H9 (cell line): Measurements from ENCODE around the gene GNAI1. TPM values are rescaled to one million over a fixed set of nuclear protein-coding genes. Genes with fewer than 3 reads are reported as not detected.

Experiments
- DNase-seq: peaks from one replicate; pipeline ENCODE4 v3.0.0-alpha.2; 2017
- H2AFZ ChIP-seq: one replicate; pipeline ENCODE4 v1.6.1; 2013; ENCODE audit warnings: mild to moderate bottlenecking, low read length, control low read depth, moderate library complexity
- H2AK5ac ChIP-seq: 2 replicates; pipeline ENCODE4 v1.6.1; 2013; ENCODE audit warnings: low read length, control low read depth, mixed read lengths; ENCODE audit not compliant: insufficient read length
- H2BK120ac ChIP-seq: one replicate; pipeline ENCODE4 v1.6.1; 2013; ENCODE audit warnings: low read depth, mild to moderate bottlenecking, low read length, control low read depth, inconsistent platforms; ENCODE audit not compliant: poor library complexity, severe bottlenecking
- H2BK12ac ChIP-seq: 2 replicates; pipeline ENCODE4 v1.6.1; 2013; ENCODE audit warnings: low read length, control low read depth, mixed read lengths, low read depth; ENCODE audit not compliant: insufficient read length
- H2BK15ac ChIP-seq: 2 replicates; pipeline ENCODE4 v1.6.1; 2013; ENCODE audit warnings: low read depth, low read length, control low read depth
- H2BK20ac ChIP-seq: one replicate; pipeline ENCODE4 v1.6.1; 2013; ENCODE audit warnings: low read depth, mild to moderate bottlenecking, low read length, control low read depth, inconsistent platforms; ENCODE audit not compliant: poor library complexity, severe bottlenecking
- H2BK5ac ChIP-seq: 2 replicates; pipeline ENCODE4 v1.6.1; 2013; ENCODE audit warnings: low read length, control low read depth, mixed read lengths; ENCODE audit not compliant: insufficient read length
- H3K14ac ChIP-seq: 2 replicates; pipeline ENCODE4 v1.6.1; 2013; ENCODE audit warnings: low read length, control low read depth; ENCODE audit not compliant: insufficient read depth
- H3K18ac ChIP-seq: 2 replicates; pipeline ENCODE4 v1.6.1; 2013; ENCODE audit warnings: low read depth, mild to moderate bottlenecking, mixed read lengths, low read length, control low read depth; ENCODE audit not compliant: insufficient read length
- H3K23ac ChIP-seq: 2 replicates; pipeline ENCODE4 v1.6.1; 2013; ENCODE audit warnings: low read length, control low read depth, mixed read lengths, low read depth; ENCODE audit not compliant: insufficient read length
- H3K23me2 ChIP-seq: 2 replicates; pipeline ENCODE4 v1.6.1; 2013; ENCODE audit warnings: low read depth, mild to moderate bottlenecking, mixed read lengths, low read length, control low read depth; ENCODE audit not compliant: insufficient read length, poor library complexity, severe bottlenecking
- H3K27ac ChIP-seq: 2 replicates; pipeline ENCODE4 v1.5.1; 2013; ENCODE audit warnings: low read length, control low read depth, mixed read lengths, low read depth; ENCODE audit not compliant: insufficient read length
- H3K27me3 ChIP-seq: 2 replicates; pipeline ENCODE4 v1.6.1; 2013; ENCODE audit warnings: low read length, control low read depth, inconsistent platforms; ENCODE audit not compliant: insufficient read depth
- H3K4ac ChIP-seq: 2 replicates; pipeline ENCODE4 v1.6.1; 2013; ENCODE audit warnings: low read depth, mild to moderate bottlenecking, control low read depth, inconsistent platforms, low read length, moderate library complexity
- H3K4me1 ChIP-seq: 2 replicates; pipeline ENCODE4 v1.6.1; 2013; ENCODE audit warnings: low read length, control low read depth, inconsistent platforms; ENCODE audit not compliant: insufficient read depth
- H3K4me2 ChIP-seq: 2 replicates; pipeline ENCODE4 v1.6.1; 2013; ENCODE audit warnings: low read length, control low read depth, mixed read lengths; ENCODE audit not compliant: insufficient read length, insufficient read depth
- H3K56ac ChIP-seq: 2 replicates; pipeline ENCODE4 v1.6.1; 2013; ENCODE audit warnings: low read depth, mild to moderate bottlenecking, mixed read lengths, low read length, control low read depth; ENCODE audit not compliant: insufficient read length
- H3K79me1 ChIP-seq: 2 replicates; pipeline ENCODE4 v1.6.1; 2013; ENCODE audit warnings: low read depth, mild to moderate bottlenecking, moderate library complexity, low read length, control low read depth, inconsistent platforms; ENCODE audit not compliant: insufficient read depth, poor library complexity, severe bottlenecking
- H3K79me2 ChIP-seq: 2 replicates; pipeline ENCODE4 v1.6.1; 2013; ENCODE audit warnings: low read length, control low read depth, inconsistent platforms; ENCODE audit not compliant: insufficient read depth
- H3K9ac ChIP-seq: 2 replicates; pipeline ENCODE4 v1.6.1; 2013; ENCODE audit warnings: low read length, control low read depth, mixed read lengths; ENCODE audit not compliant: insufficient read length; ENCODE audit errors: extremely low read depth
- H3K9me3 ChIP-seq: one replicate; pipeline ENCODE4 v1.6.1; 2013; ENCODE audit warnings: low read depth, low read length, inconsistent platforms; ENCODE audit not compliant: control insufficient read depth
- H3T11ph ChIP-seq: one replicate; pipeline ENCODE4 v1.6.1; 2013; ENCODE audit warnings: mild to moderate bottlenecking, low read length, control low read depth, inconsistent platforms
- H4K20me1 ChIP-seq: one replicate; pipeline ENCODE4 v1.6.1; 2013; ENCODE audit not compliant: control insufficient read depth, insufficient read length, insufficient read depth
- H4K5ac ChIP-seq: 2 replicates; pipeline ENCODE4 v1.6.1; 2013; ENCODE audit warnings: low read depth, mild to moderate bottlenecking, mixed read lengths, low read length, control low read depth; ENCODE audit not compliant: insufficient read length
- H4K8ac ChIP-seq: replicated peaks from 2 replicates; pipeline ENCODE4 v1.6.1; 2013; ENCODE audit warnings: low read length, control low read depth, mixed read lengths, low read depth; ENCODE audit not compliant: insufficient read length
- H4K91ac ChIP-seq: 2 replicates; pipeline ENCODE4 v1.6.1; 2013; ENCODE audit warnings: low read depth, mild to moderate bottlenecking, moderate library complexity, mixed read lengths, low read length, control low read depth; ENCODE audit not compliant: insufficient read length
- H3K27ac Mint-ChIP-seq, 3 experiments: 2 replicates in 2 of 3; 3 replicates in 1 of 3; pipeline ENCODE4 v1.8.0; 2020 to 2021; ENCODE audit warnings: mixed read lengths in 3 of 3, mild to moderate bottlenecking in 1 of 3, moderate library complexity in 1 of 3
- H3K27me3 Mint-ChIP-seq: 2 replicates; pipeline ENCODE4 v1.8.0; 2021; ENCODE audit warnings: low read depth, mild to moderate bottlenecking, moderate library complexity, mixed read lengths
- H3K36me3 Mint-ChIP-seq, 3 experiments: 2 replicates in 2 of 3; 3 replicates in 1 of 3; pipeline ENCODE4 v1.8.0; 2020 to 2021; ENCODE audit warnings: low read depth in 3 of 3, mixed read lengths in 3 of 3; ENCODE audit not compliant: insufficient read depth in 1 of 3
- H3K4me1 Mint-ChIP-seq, 2 experiments: 2 replicates each; pipeline ENCODE4 v1.8.0; 2020; ENCODE audit warnings: mixed read lengths in 2 of 2
- H3K4me3 Mint-ChIP-seq, 2 experiments: 2 replicates in 1 of 2; 3 replicates in 1 of 2; pipeline ENCODE4 v1.8.0; 2020 to 2021; ENCODE audit warnings: mild to moderate bottlenecking in 2 of 2, mixed read lengths in 2 of 2, moderate library complexity in 1 of 2
- H3K9me3 Mint-ChIP-seq, 2 experiments: 2 replicates in 1 of 2; 3 replicates in 1 of 2; pipeline ENCODE4 v1.8.0; 2020; ENCODE audit warnings: mild to moderate bottlenecking in 2 of 2, mixed read lengths in 2 of 2, moderate library complexity in 1 of 2
- CTCF ChIP-seq: fragments of 200-600 bp; sonication (generic); conservative IDR thresholded peaks from 3 replicates; pipeline ENCODE4 v1.8.0; 2021; ENCODE audit warnings: antibody characterized with exemption, mild to moderate bottlenecking
- WGBS: extraction: QIAGEN DNeasy Blood & Tissue Kit; methylation state at CpG from one replicate; pipeline ENCODE4 v1.1.7; 2013; ENCODE audit warnings: missing lambda C conversion rate, low lambda C conversion rate, mixed read lengths; ENCODE audit not compliant: insufficient read length; ENCODE audit errors: extremely low coverage; 5-methylcytosine and 5-hydroxymethylcytosine counted together
- total RNA-seq: library from RNA; stranded (reverse); gene quantifications from 2 replicates; pipeline ENCODE4 v1.2.1, GENCODE V29; 2021

The GNAI1 gene
- total RNA-seq, 1 experiment from 2014 or later: 14.1 TPM

DNA sequence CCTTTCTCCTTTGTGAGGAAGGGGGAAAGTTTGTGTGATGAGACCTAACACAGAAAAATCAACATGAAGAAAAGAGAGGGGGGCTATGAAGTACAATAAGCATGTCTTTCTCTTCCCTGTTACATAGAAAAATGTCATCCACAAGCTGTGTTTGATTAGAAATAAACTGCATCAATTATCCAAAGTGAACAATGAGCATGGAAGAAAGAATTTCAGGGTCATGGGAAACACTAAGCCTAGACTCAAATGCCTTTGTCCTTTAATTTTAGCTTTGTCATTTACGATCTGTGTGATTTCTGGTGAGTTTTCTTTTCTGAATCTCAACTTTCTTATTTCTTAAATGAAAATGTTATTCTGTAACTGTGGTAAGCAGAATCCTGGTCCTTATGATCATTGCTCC lies 121.0 kb downstream of the GNAI1 start:
- Histone ChIP-seq H3K18ac (no peak overlapping the region), H3K4me1 (no peaks in the 10 kb centered on the region), H3K14ac (no peak overlapping the region), H4K8ac (no peak overlapping the region), H3K27ac (no peak overlapping the region), H3K79me2 (no peaks in the 10 kb centered on the region), H2BK5ac (no peak overlapping the region), H2BK12ac (no peak overlapping the region), H2AFZ (no peak overlapping the region), H3K56ac (no peak overlapping the region), H3K79me1 (no peaks in the 10 kb centered on the region), H4K91ac (no peak overlapping the region), H3K9ac (no peak overlapping the region), H2BK20ac (no peak overlapping the region), H3T11ph (no peak overlapping the region), H2BK120ac (no peak overlapping the region), H3K27me3 (no peaks in the 10 kb centered on the region), H2AK5ac (no peak overlapping the region), H3K9me3 (no peaks in the 10 kb centered on the region), H3K23ac (no peak overlapping the region), H3K23me2 (no peaks in the 10 kb centered on the region), H2BK15ac (no peak overlapping the region), H3K4me2 (no peak overlapping the region), H3K4ac (no peak overlapping the region), H4K20me1 (no peaks in the 10 kb centered on the region), H4K5ac (no peak overlapping the region)
- no peak overlapping the region for H3K4me3 Mint-ChIP-seq
- DNase-seq: no peak
- H3K27ac Mint-ChIP-seq: no peak overlapping the region
- no peaks in the 10 kb centered on the region for H3K4me1 Mint-ChIP-seq
- no peaks in the 10 kb centered on the region for H3K9me3 Mint-ChIP-seq
- no peaks in the 10 kb centered on the region for H3K27me3 Mint-ChIP-seq
- TF ChIP-seq CTCF: no peak
- H3K36me3 Mint-ChIP-seq: no peaks in the 10 kb centered on the region
- WGBS: no CpG with 5 or more reads among the region's 1 CpG
